Measurements from ENCODE around the gene TMEM272.

The TMEM272 gene

GRCh38 chr13:51770160-51770559 lies 74.8 kb downstream of the TMEM272 start:
- no peaks in the 10 kb centered on the region for H3K9me3 ChIP-seq (replicated peaks in 1 of 2; ENCODE audit: control insufficient read depth in 2 of 2, insufficient read depth in 1 of 2, low read depth in 1 of 2, low read length in 2 of 2)
- DNase-seq (ENCODE audit: low spot score), result no peak

GRCh38 chr13:51769455-51770127 lies 75.4 kb downstream of the TMEM272 start:
- Histone ChIP-seq H3K4me3 (ENCODE audit: low read length in 2 of 2) (no peak overlapping the region), H2BK5ac (ENCODE audit: low read length) (no peak overlapping the region), H3K4me1 (ENCODE audit: control insufficient read depth in 2 of 2, insufficient read depth in 1 of 2, low read depth in 1 of 2, low read length in 2 of 2) (peaks cover 3 to 4% of the 10 kb centered on the region in 2 donors), H3K27me3 (ENCODE audit: control insufficient read depth in 3 of 3, insufficient read depth in 3 of 3, low read depth in 1 of 3, low read length in 3 of 3) (no peaks in the 10 kb centered on the region), H2AFZ (ENCODE audit: low read length) (no peak overlapping the region), H2BK12ac (ENCODE audit: low read length) (no peak overlapping the region), H2BK120ac (ENCODE audit: low read depth, low read length) (no peak overlapping the region), H3K4me2 (ENCODE audit: insufficient read depth, low read length, poor library complexity, severe bottlenecking) (no peak overlapping the region), H2AK5ac (ENCODE audit: low read depth, low read length) (no peak overlapping the region), H3K36me3 (replicated peaks in 1 of 2; ENCODE audit: control insufficient read depth in 2 of 2, insufficient read depth in 2 of 2, low read length in 2 of 2) (peaks cover 3 to 13% of the 10 kb centered on the region in 2 donors), H3K27ac (replicated peaks; ENCODE audit: low read length) (no peak overlapping the region), H4K91ac (ENCODE audit: low read depth, low read length, poor library complexity) (no peak overlapping the region), H4K8ac (ENCODE audit: low read depth, low read length) (no peak overlapping the region), H3K14ac (ENCODE audit: low read length) (no peak overlapping the region), H3K18ac (ENCODE audit: low read length) (no peak overlapping the region), H2BK15ac (ENCODE audit: low read length) (no peak overlapping the region), H3K9me3 (replicated peaks in 1 of 2; ENCODE audit: control insufficient read depth in 2 of 2, insufficient read depth in 1 of 2, low read depth in 1 of 2, low read length in 2 of 2) (no peaks in the 10 kb centered on the region), H3K23ac (ENCODE audit: low read depth, low read length, poor library complexity) (no peak overlapping the region), H3K79me1 (ENCODE audit: low read depth, low read length) (no peaks in the 10 kb centered on the region), H3K9ac (ENCODE audit: low read depth, low read length, poor library complexity) (no peak overlapping the region), H3K4ac (ENCODE audit: low read length) (no peak overlapping the region)
- no CpG with 5 or more reads among the region's 11 CpGs for WGBS, 2 donors (ENCODE audit: extremely low coverage in 2 of 2, insufficient read length in 2 of 2, insufficient replicate concordance in 1 of 2)
- DNase-seq (ENCODE audit: low spot score), result no peak

More at GRCh38 chr13:51770160-51770559, 74.8 kb downstream of the TMEM272 start:
- Histone ChIP-seq H4K8ac (ENCODE audit: low read depth, low read length) (no peak overlapping the region), H2BK12ac (ENCODE audit: low read length) (no peak overlapping the region), H2BK5ac (ENCODE audit: low read length) (no peak overlapping the region), H2AFZ (ENCODE audit: low read length) (no peak overlapping the region), H4K91ac (ENCODE audit: low read depth, low read length, poor library complexity) (no peak overlapping the region), H2BK120ac (ENCODE audit: low read depth, low read length) (no peak overlapping the region), H3K27me3 (ENCODE audit: control insufficient read depth in 3 of 3, insufficient read depth in 3 of 3, low read depth in 1 of 3, low read length in 3 of 3) (no peaks in the 10 kb centered on the region), H3K4ac (ENCODE audit: low read length) (no peak overlapping the region), H3K9ac (ENCODE audit: low read depth, low read length, poor library complexity) (no peak overlapping the region), H3K36me3 (replicated peaks in 1 of 2; ENCODE audit: control insufficient read depth in 2 of 2, insufficient read depth in 2 of 2, low read length in 2 of 2) (peaks cover 0 to 13% of the 10 kb centered on the region in 2 donors), H3K4me2 (ENCODE audit: insufficient read depth, low read length, poor library complexity, severe bottlenecking) (no peak overlapping the region), H3K27ac (replicated peaks; ENCODE audit: low read length) (no peak overlapping the region), H3K4me3 (ENCODE audit: low read length in 2 of 2) (no peak overlapping the region), H3K23ac (ENCODE audit: low read depth, low read length, poor library complexity) (no peak overlapping the region), H3K4me1 (ENCODE audit: control insufficient read depth in 2 of 2, insufficient read depth in 1 of 2, low read depth in 1 of 2, low read length in 2 of 2) (peaks cover 0 to 3% of the 10 kb centered on the region in 2 donors), H3K18ac (ENCODE audit: low read length) (no peak overlapping the region), H3K79me1 (ENCODE audit: low read depth, low read length) (no peaks in the 10 kb centered on the region), H2AK5ac (ENCODE audit: low read depth, low read length) (no peak overlapping the region), H2BK15ac (ENCODE audit: low read length) (no peak overlapping the region), H3K14ac (ENCODE audit: low read length) (no peak overlapping the region)
- WGBS, 2 donors (ENCODE audit: extremely low coverage in 2 of 2, insufficient read length in 2 of 2, insufficient replicate concordance in 1 of 2), result no CpG with 5 or more reads among the region's 6 CpGs

- H2BK15ac ChIP-seq (ENCODE audit: low read length), result no peak overlapping the region
- H3K4me3 ChIP-seq (ENCODE audit: low read length in 2 of 2), result no peak overlapping the region
- no peak overlapping the region for H2BK120ac ChIP-seq (ENCODE audit: low read depth, low read length)
- no peak overlapping the region for H2BK5ac ChIP-seq (ENCODE audit: low read length)
- H3K4me1 ChIP-seq (ENCODE audit: control insufficient read depth in 2 of 2, insufficient read depth in 1 of 2, low read depth in 1 of 2, low read length in 2 of 2), result peaks cover 3 to 7% of the 10 kb centered on the region in 2 donors
- no peaks in the 10 kb centered on the region for H3K79me1 ChIP-seq (ENCODE audit: low read depth, low read length)
- no peak overlapping the region for H4K8ac ChIP-seq (ENCODE audit: low read depth, low read length)
- H3K27ac ChIP-seq (replicated peaks; ENCODE audit: low read length), result no peak overlapping the region
- H3K9ac ChIP-seq (ENCODE audit: low read depth, low read length, poor library complexity), result no peak overlapping the region
- H3K27me3 ChIP-seq (ENCODE audit: control insufficient read depth in 3 of 3, insufficient read depth in 3 of 3, low read depth in 1 of 3, low read length in 3 of 3), result no peaks in the 10 kb centered on the region
- H3K18ac ChIP-seq (ENCODE audit: low read length), result no peak overlapping the region
- DNase-seq (ENCODE audit: low spot score), result no peak
- no peak overlapping the region for H2AK5ac ChIP-seq (ENCODE audit: low read depth, low read length)
- peaks cover 3 to 13% of the 10 kb centered on the region in 2 donors for H3K36me3 ChIP-seq (replicated peaks in 1 of 2; ENCODE audit: control insufficient read depth in 2 of 2, insufficient read depth in 2 of 2, low read length in 2 of 2)
- no peak overlapping the region for H3K23ac ChIP-seq (ENCODE audit: low read depth, low read length, poor library complexity)
- H4K91ac ChIP-seq (ENCODE audit: low read depth, low read length, poor library complexity), result no peak overlapping the region
- no peaks in the 10 kb centered on the region for H3K9me3 ChIP-seq (replicated peaks in 1 of 2; ENCODE audit: control insufficient read depth in 2 of 2, insufficient read depth in 1 of 2, low read depth in 1 of 2, low read length in 2 of 2)
- WGBS, 2 donors (ENCODE audit: extremely low coverage in 2 of 2, insufficient read length in 2 of 2, insufficient replicate concordance in 1 of 2), result no CpG with 5 or more reads among the region's 19 CpGs
- H3K14ac ChIP-seq (ENCODE audit: low read length), result no peak overlapping the region
- H3K4ac ChIP-seq (ENCODE audit: low read length), result no peak overlapping the region
- no peak overlapping the region for H3K4me2 ChIP-seq (ENCODE audit: insufficient read depth, low read length, poor library complexity, severe bottlenecking)
- H2AFZ ChIP-seq (ENCODE audit: low read length), result no peak overlapping the region
- no peak overlapping the region for H2BK12ac ChIP-seq (ENCODE audit: low read length)
These were observed 76.0 kb downstream of the TMEM272 start for GRCh38 chr13:51768976-51769375.

- H2BK12ac ChIP-seq (ENCODE audit: low read length), result no peak overlapping the region
- peak overlapping the region; percentile 21 for H3K14ac ChIP-seq (ENCODE audit: low read length)
- no peaks in the 10 kb centered on the region for H3K79me1 ChIP-seq (ENCODE audit: low read depth, low read length)
- peak; percentile 18 for DNase-seq (ENCODE audit: low spot score)
- peak overlapping the region; percentile 44 for H2AK5ac ChIP-seq (ENCODE audit: low read depth, low read length)
- no peaks in the 10 kb centered on the region for H3K9me3 ChIP-seq (replicated peaks in 1 of 2; ENCODE audit: control insufficient read depth in 2 of 2, insufficient read depth in 1 of 2, low read depth in 1 of 2, low read length in 2 of 2)
- H3K4ac ChIP-seq (ENCODE audit: low read length), result no peak overlapping the region
- H3K27ac ChIP-seq (replicated peaks; ENCODE audit: low read length), result no peak overlapping the region
- no peak overlapping the region for H2BK5ac ChIP-seq (ENCODE audit: low read length)
- H3K36me3 ChIP-seq (replicated peaks in 1 of 2; ENCODE audit: control insufficient read depth in 2 of 2, insufficient read depth in 2 of 2, low read length in 2 of 2), result peaks cover 3 to 13% of the 10 kb centered on the region in 2 donors
- no peak overlapping the region for H4K8ac ChIP-seq (ENCODE audit: low read depth, low read length)
- H4K91ac ChIP-seq (ENCODE audit: low read depth, low read length, poor library complexity), result no peak overlapping the region
- H2AFZ ChIP-seq (ENCODE audit: low read length), result no peak overlapping the region
- peak overlapping the region; percentile 39 for H3K9ac ChIP-seq (ENCODE audit: low read depth, low read length, poor library complexity)
- no peaks in the 10 kb centered on the region for H3K27me3 ChIP-seq (ENCODE audit: control insufficient read depth in 3 of 3, insufficient read depth in 3 of 3, low read depth in 1 of 3, low read length in 3 of 3)
- no CpG with 5 or more reads among the region's 15 CpGs for WGBS, 2 donors (ENCODE audit: extremely low coverage in 2 of 2, insufficient read length in 2 of 2, insufficient replicate concordance in 1 of 2)
- H3K23ac ChIP-seq (ENCODE audit: low read depth, low read length, poor library complexity), result peak overlapping the region; percentile 34
- H3K4me3 ChIP-seq (ENCODE audit: low read length in 2 of 2), result no peak overlapping the region
- no peak overlapping the region for H2BK120ac ChIP-seq (ENCODE audit: low read depth, low read length)
- no peak overlapping the region for H2BK15ac ChIP-seq (ENCODE audit: low read length)
- H3K4me1 ChIP-seq (ENCODE audit: control insufficient read depth in 2 of 2, insufficient read depth in 1 of 2, low read depth in 1 of 2, low read length in 2 of 2), result peaks cover 3 to 7% of the 10 kb centered on the region in 2 donors
- H3K18ac ChIP-seq (ENCODE audit: low read length), result peak overlapping the region; percentile 2
- H3K4me2 ChIP-seq (ENCODE audit: insufficient read depth, low read length, poor library complexity, severe bottlenecking), result no peak overlapping the region
These were observed 76.5 kb downstream of the TMEM272 start for GRCh38 chr13:51768378-51768921.
